ENCODE measurements around the gene PCDHA5.
"Not testable (repeated sequence)": the region's sequence is repeated elsewhere in the genome, so short reads cannot be mapped to it uniquely, and the experiment has no call there.

PCDHA5 gene

GRCh38 chr5:140821375-140822280, at the start of gene PCDHA5:
Gene PCDHA5, plus strand, starts transcription at chr5:140821613.
- DNase-seq (ENCODE audit: low read depth) = no peak

GRCh38 chr5:140780512-140780911, 40.9 kb upstream of the PCDHA5 start:
- DNase-seq (ENCODE audit: low read depth) = no peak

GRCh38 chr5:140785905-140786686, 35.3 kb upstream of the PCDHA5 start, which contains the start of gene PCDHA1:
Gene PCDHA1, plus strand, starts transcription at chr5:140786140.
- DNase-seq (ENCODE audit: low read depth) = no peak

DNA sequence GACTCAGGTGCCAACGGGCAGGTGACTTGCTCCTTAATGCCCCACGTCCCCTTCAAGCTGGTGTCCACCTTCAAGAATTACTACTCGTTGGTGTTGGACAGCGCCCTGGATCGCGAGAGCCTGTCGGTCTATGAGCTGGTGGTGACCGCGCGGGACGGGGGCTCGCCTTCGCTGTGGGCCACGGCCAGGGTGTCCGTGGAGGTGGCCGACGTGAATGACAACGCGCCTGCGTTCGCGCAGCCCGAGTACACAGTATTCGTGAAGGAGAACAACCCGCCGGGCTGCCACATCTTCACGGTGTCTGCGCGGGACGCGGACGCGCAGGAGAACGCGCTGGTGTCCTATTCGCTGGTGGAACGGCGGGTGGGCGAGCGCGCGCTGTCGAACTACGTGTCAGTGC, 34.0 kb upstream of the PCDHA5 start:
- not testable (repeated sequence) for DNase-seq (ENCODE audit: low read depth)

GRCh38 chr5:140787849-140788504, 33.4 kb upstream of the PCDHA5 start:
- not testable (repeated sequence) for DNase-seq (ENCODE audit: low read depth)

GRCh38 chr5:140791089-140791488, 30.3 kb upstream of the PCDHA5 start:
- DNase-seq (ENCODE audit: low read depth) = no peak

GRCh38 chr5:140794595-140795258, 26.7 kb upstream of the PCDHA5 start, which contains the start of gene PCDHA2:
Gene PCDHA2, plus strand, starts transcription at chr5:140794852.
- DNase-seq (ENCODE audit: low read depth) = no peak

DNA sequence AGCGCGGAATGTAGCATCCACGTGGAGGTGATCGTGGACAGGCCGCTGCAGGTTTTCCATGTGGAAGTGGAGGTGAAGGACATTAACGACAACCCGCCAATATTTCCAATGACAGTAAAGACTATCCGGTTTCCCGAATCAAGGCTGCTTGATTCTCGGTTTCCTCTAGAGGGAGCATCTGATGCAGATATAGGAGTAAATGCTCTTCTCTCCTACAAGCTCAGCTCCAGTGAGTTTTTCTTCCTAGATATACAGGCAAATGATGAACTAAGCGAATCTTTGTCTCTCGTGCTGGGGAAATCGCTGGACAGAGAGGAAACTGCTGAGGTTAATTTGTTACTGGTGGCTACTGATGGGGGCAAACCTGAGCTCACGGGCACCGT, 26.2 kb upstream of the PCDHA5 start:
- no peak for DNase-seq (ENCODE audit: low read depth)

GRCh38 chr5:140796072-140796717, 25.2 kb upstream of the PCDHA5 start:
- DNase-seq (ENCODE audit: low read depth) = not testable (repeated sequence)

DNA sequence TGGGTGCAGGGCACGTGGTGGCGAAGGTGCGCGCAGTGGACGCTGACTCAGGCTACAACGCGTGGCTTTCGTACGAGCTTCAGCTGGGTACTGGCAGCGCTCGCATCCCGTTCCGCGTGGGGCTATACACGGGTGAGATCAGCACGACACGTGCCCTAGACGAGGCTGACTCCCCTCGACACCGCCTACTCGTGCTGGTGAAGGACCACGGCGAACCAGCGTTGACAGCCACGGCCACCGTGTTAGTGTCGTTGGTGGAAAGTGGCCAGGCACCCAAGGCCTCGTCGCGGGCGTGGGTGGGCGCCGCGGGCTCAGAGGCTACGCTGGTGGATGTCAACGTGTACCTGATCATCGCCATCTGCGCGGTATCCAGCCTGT, 24.7 kb upstream of the PCDHA5 start:
- DNase-seq (ENCODE audit: low read depth) = no peak

DNA sequence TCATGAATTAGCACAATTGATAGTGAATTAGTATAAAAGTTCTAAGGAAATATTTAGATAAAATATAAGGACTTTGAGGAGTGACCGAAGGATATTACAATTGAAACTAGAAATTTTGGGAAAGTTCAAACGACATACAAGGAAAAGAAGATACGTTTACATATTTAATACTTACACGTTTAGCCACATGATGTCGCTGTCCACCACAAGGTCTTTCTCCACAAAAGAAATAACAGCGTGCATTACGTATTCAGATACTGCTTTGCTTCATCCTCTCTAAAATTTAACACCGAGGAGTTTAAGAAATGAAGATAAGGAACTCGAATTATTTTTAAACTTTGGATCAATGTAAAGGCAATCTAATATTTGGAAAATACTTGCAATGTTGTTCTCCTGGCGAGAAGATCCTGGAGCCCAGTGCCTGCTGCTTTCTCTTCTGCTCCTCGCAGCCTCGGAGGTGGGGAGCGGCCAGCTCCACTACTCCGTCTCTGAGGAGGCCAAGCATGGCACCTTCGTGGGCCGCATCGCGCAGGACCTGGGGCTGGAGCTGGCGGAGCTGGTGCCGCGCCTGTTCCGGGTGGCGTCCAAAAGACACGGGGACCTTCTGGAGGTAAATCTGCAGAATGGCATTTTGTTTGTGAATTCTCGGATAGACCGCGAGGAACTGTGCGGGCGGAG, 20.5 kb upstream of the PCDHA5 start, which contains the start of gene PCDHA3:
Gene PCDHA3 (plus strand): TSS at position 242 of the 678 bp plus-strand sequence.
- DNase-seq (ENCODE audit: low read depth) = no peak

- DNase-seq (ENCODE audit: low read depth) = no peak
Measured at GRCh38 chr5:140801494-140801841, 19.9 kb upstream of the PCDHA5 start.

GRCh38 chr5:140802381-140802780, 19.0 kb upstream of the PCDHA5 start:
- DNase-seq (ENCODE audit: low read depth) = not testable (repeated sequence)

DNA sequence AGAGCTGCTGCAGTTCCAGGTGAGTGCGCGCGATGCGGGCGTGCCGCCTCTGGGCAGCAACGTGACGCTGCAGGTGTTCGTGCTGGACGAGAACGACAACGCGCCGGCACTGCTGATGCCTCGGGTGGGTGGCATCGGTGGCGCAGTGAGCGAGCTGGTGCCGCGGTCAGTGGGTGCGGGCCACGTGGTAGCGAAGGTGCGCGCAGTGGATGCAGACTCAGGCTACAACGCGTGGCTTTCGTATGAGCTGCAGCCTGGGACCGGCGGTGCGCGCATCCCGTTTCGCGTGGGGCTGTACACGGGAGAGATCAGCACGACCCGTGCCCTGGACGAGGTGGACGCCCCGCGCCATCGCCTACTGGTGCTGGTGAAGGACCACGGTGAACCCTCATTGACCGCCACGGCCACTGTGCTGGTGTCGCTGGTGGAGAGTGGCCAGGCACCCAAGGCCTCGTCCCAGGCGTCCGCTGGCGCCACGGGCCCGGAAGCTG, 18.6 kb upstream of the PCDHA5 start:
- DNase-seq (ENCODE audit: low read depth) = no peak

DNA sequence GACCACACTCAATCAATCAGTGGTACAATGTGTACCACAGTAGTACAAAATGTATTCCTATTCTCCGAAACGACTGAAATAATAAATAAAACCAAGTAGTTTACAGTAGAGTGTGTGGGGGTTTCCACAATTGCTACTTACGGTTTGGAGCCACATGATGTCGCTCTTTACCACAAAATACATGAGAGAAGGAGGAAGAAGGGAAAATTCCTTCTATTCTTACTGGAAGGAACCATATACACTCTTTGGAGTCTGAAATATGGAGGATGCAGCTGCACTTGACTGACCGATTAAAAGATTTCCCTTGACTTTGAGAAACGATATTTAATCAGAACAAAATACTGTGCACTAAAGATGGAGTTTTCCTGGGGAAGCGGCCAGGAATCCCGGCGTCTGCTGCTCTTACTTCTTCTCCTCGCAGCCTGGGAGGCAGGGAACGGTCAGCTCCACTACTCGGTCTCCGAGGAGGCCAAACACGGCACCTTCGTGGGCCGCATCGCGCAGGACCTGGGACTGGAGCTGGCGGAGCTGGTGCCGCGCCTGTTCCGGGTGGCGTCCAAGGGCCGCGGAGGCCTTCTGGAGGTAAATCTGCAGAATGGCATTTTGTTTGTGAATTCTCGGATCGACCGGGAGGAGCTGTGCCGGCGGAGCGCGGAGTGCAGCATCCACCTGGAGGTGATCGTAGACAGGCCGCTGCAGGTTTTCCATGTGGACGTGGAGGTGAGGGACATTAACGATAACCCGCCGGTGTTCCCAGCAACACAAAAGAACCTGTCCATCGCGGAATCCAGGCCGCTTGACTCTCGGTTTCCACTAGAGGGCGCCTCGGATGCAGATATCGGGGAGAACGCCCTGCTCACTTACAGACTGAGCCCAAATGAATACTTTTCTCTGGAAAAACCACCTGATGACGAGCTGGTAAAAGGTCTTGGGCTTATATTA, 14.3 kb upstream of the PCDHA5 start, which contains the start of gene PCDHA4:
Gene PCDHA4 (plus strand): TSS at position 235 of the 942 bp plus-strand sequence.
- no peak for DNase-seq (ENCODE audit: low read depth)

GRCh38 chr5:140808241-140808888, 13.0 kb upstream of the PCDHA5 start:
- not testable (repeated sequence) for DNase-seq (ENCODE audit: low read depth)

DNA sequence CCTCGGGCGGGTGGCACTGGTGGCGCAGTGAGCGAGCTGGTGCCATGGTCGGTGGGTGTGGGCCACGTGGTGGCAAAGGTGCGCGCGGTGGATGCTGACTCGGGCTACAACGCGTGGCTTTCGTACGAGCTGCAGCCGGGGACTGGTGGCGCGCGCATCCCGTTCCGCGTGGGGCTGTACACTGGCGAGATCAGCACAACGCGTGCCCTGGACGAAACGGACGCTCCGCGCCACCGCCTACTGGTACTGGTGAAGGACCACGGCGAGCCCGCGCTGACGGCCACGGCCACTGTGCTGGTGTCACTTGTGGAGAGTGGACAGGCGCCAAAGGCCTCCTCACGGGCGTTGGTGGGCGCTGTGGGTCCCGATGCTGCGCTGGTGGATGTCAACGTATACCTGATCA, 12.5 kb upstream of the PCDHA5 start:
- no peak for DNase-seq (ENCODE audit: low read depth)

DNA sequence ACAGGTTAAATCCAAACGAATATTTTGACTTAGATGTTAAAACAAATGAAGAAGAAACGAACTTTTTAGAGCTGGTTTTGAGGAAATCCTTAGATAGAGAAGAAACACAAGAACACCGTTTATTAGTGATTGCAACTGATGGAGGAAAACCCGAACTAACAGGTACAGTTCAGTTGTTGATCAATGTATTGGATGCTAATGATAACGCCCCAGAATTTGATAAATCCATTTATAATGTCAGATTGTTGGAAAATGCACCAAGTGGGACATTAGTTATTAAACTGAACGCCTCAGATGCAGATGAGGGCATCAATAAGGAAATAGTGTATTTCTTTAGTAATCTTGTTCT, 842 bp downstream of the PCDHA5 start:
- DNase-seq (ENCODE audit: low read depth) = no peak

GRCh38 chr5:140822969-140823368, 1.6 kb downstream of the PCDHA5 start:
- not testable (repeated sequence) for DNase-seq (ENCODE audit: low read depth)
